Suprapubic skin (tissue), 4 donors: ENCODE results near the gene ADGRE3. TPM values are rescaled to one million over a fixed set of nuclear protein-coding genes. Genes with fewer than 3 reads are reported as not detected.

Source experiments
- DNase-seq, 2 donors: peaks; one replicate each; pipeline ENCODE4 v3.0.0-alpha.2; 2019; ENCODE audit warnings: low spot score in 2 of 2
- H3K27ac ChIP-seq: fragments of 200-600 bp; sonication (generic); one replicate; pipeline ENCODE4 v1.5.1; 2019
- H3K27me3 ChIP-seq: fragments of 200-600 bp; sonication (generic); one replicate; pipeline ENCODE4 v1.5.1; 2019
- H3K36me3 ChIP-seq: fragments of 200-600 bp; sonication (generic); one replicate; pipeline ENCODE4 v1.5.1; 2019
- H3K4me1 ChIP-seq: fragments of 200-600 bp; sonication (generic); one replicate; pipeline ENCODE4 v1.5.1; 2019
- H3K4me3 ChIP-seq: fragments of 200-600 bp; sonication (generic); one replicate; pipeline ENCODE4 v1.5.1; 2019; ENCODE audit warnings: mild to moderate bottlenecking
- H3K9me3 ChIP-seq: fragments of 200-600 bp; sonication (generic); one replicate; pipeline ENCODE4 v1.5.1; 2019
- CTCF ChIP-seq, 2 donors: fragments of 200-600 bp in 1 of 2; fragments of 450-650 bp in 1 of 2; sonication (generic) in 1 of 2; IDR thresholded peaks; one replicate each; pipeline ENCODE4 v1.5.1; 2016 to 2019; ENCODE audit warnings: antibody characterized with exemption in 2 of 2, mild to moderate bottlenecking in 1 of 2, moderate library complexity in 1 of 2
- EP300 ChIP-seq: sonication (generic); formaldehyde crosslinking; IDR thresholded peaks from one replicate; pipeline ENCODE4 v1.6.1; 2017; ENCODE audit warnings: antibody characterized with exemption
- POLR2A ChIP-seq, 2 donors: fragments of 450-650 bp; IDR thresholded peaks; one replicate each; pipeline ENCODE4 v1.6.1; 2017; ENCODE audit warnings: antibody characterized with exemption in 2 of 2, mild to moderate bottlenecking in 2 of 2, moderate library complexity in 2 of 2
- POLR2AphosphoS5 ChIP-seq, 3 donors: sonication (generic); formaldehyde crosslinking; IDR thresholded peaks; one replicate each; pipeline ENCODE4 v1.6.1; 2017; ENCODE audit warnings: antibody characterized with exemption in 3 of 3
- WGBS: methylation state at CpG from one replicate; pipeline ENCODE4 v1.1.5; 2018; 5-methylcytosine and 5-hydroxymethylcytosine counted together
- total RNA-seq, 4 donors: library from RNA; depleted of rRNA; stranded (reverse); fragments of >200 nt; gene quantifications; one replicate each; pipeline ENCODE4 v1.1.0, GENCODE V29; 2016

Gene ADGRE3
- total RNA-seq, 4 donors from 2014 or later: not detected

- no peak overlapping the region for H3K4me3 ChIP-seq
- peaks cover 12% of the 10 kb centered on the region for H3K27me3 ChIP-seq
- no peak for TF ChIP-seq POLR2AphosphoS5 (IDR thresholded peaks at IDR 0.05)
- TF ChIP-seq CTCF (IDR thresholded peaks at IDR 0.05): no peak
- TF ChIP-seq POLR2A (IDR thresholded peaks at IDR 0.05): no peak
- TF ChIP-seq EP300: no peak
- no peaks in the 10 kb centered on the region for H3K36me3 ChIP-seq
- DNase-seq: no peak
- H3K9me3 ChIP-seq: no peaks in the 10 kb centered on the region
- H3K27ac ChIP-seq: no peak overlapping the region
- 66% methylated on average over 7 of the region's 7 CpGs for WGBS
- no peaks in the 10 kb centered on the region for H3K4me1 ChIP-seq
Measured at GRCh38 chr19:14654786-14655560, 19.7 kb downstream of the ADGRE3 start.

GRCh38 chr19:14650161-14650560 lies 24.5 kb downstream of the ADGRE3 start:
- Histone ChIP-seq H3K4me3 (no peak overlapping the region), H3K36me3 (no peaks in the 10 kb centered on the region), H3K9me3 (no peaks in the 10 kb centered on the region), H3K27ac (no peak overlapping the region), H3K4me1 (no peaks in the 10 kb centered on the region), H3K27me3 (peaks cover 17% of the 10 kb centered on the region)
- DNase-seq: no peak
- 66% methylated on average over 2 of the region's 2 CpGs for WGBS
- no peak for TF ChIP-seq POLR2AphosphoS5 (IDR thresholded peaks at IDR 0.05)
- TF ChIP-seq POLR2A (IDR thresholded peaks at IDR 0.05): no peak
- no peak for TF ChIP-seq CTCF (IDR thresholded peaks at IDR 0.05)
- no peak for TF ChIP-seq EP300

GRCh38 chr19:14649020-14649419 lies 25.6 kb downstream of the ADGRE3 start:
- no peak for DNase-seq
- no peaks in the 10 kb centered on the region for H3K9me3 ChIP-seq
- no peak overlapping the region for H3K27ac ChIP-seq
- H3K4me3 ChIP-seq: no peak overlapping the region
- peaks cover 17% of the 10 kb centered on the region for H3K27me3 ChIP-seq
- 77% methylated on average over 4 of the region's 4 CpGs for WGBS
- H3K4me1 ChIP-seq: no peaks in the 10 kb centered on the region
- TF ChIP-seq POLR2A (IDR thresholded peaks at IDR 0.05) (no peak), POLR2AphosphoS5 (IDR thresholded peaks at IDR 0.05) (no peak), CTCF (IDR thresholded peaks at IDR 0.05) (no peak), EP300 (no peak)
- no peaks in the 10 kb centered on the region for H3K36me3 ChIP-seq

GRCh38 chr19:14648506-14648905 lies 26.1 kb downstream of the ADGRE3 start:
- Histone ChIP-seq H3K9me3 (no peaks in the 10 kb centered on the region), H3K27ac (no peak overlapping the region), H3K4me1 (no peaks in the 10 kb centered on the region), H3K27me3 (peaks cover 17% of the 10 kb centered on the region), H3K36me3 (no peaks in the 10 kb centered on the region), H3K4me3 (no peak overlapping the region)
- no peak for DNase-seq
- TF ChIP-seq POLR2AphosphoS5 (IDR thresholded peaks at IDR 0.05): no peak
- TF ChIP-seq POLR2A (IDR thresholded peaks at IDR 0.05): no peak
- TF ChIP-seq EP300: no peak
- no peak for TF ChIP-seq CTCF (IDR thresholded peaks at IDR 0.05)
- 61% methylated on average over 2 of the region's 2 CpGs for WGBS

GRCh38 chr19:14639536-14640277 lies 34.9 kb downstream of the ADGRE3 start:
- Histone ChIP-seq H3K36me3 (no peaks in the 10 kb centered on the region), H3K9me3 (peaks cover 10% of the 10 kb centered on the region), H3K27me3 (peaks cover 6% of the 10 kb centered on the region), H3K4me1 (no peaks in the 10 kb centered on the region), H3K4me3 (no peak overlapping the region), H3K27ac (no peak overlapping the region)
- no peak for TF ChIP-seq POLR2AphosphoS5 (IDR thresholded peaks at IDR 0.05)
- no peak for TF ChIP-seq POLR2A (IDR thresholded peaks at IDR 0.05)
- TF ChIP-seq CTCF (IDR thresholded peaks at IDR 0.05): no peak
- TF ChIP-seq EP300: no peak
- WGBS: 54% methylated on average over 4 of the region's 4 CpGs
- no peak for DNase-seq
